OCI-LY3 (cell line): ENCODE results near the gene NRP2.

Experiments
- EZH2phosphoT487 ChIP-seq: fragments of 200-600 bp; shearing (Covaris generic); IDR thresholded peaks from 2 replicates; pipeline ENCODE4 v1.6.1; 2018; ENCODE audit warnings: antibody characterized with exemption, mixed run types, low read depth
- TF ChIP-seq, protein P1 (sequence below): fragments of 200-600, 300-600 bp; sonication (generic); IDR thresholded peaks from 2 replicates; pipeline ENCODE4 v1.5.1; 2014; ENCODE audit warnings: antibody characterized with exemption, low read length, low read depth

- TF ChIP-seq, protein P1, sequence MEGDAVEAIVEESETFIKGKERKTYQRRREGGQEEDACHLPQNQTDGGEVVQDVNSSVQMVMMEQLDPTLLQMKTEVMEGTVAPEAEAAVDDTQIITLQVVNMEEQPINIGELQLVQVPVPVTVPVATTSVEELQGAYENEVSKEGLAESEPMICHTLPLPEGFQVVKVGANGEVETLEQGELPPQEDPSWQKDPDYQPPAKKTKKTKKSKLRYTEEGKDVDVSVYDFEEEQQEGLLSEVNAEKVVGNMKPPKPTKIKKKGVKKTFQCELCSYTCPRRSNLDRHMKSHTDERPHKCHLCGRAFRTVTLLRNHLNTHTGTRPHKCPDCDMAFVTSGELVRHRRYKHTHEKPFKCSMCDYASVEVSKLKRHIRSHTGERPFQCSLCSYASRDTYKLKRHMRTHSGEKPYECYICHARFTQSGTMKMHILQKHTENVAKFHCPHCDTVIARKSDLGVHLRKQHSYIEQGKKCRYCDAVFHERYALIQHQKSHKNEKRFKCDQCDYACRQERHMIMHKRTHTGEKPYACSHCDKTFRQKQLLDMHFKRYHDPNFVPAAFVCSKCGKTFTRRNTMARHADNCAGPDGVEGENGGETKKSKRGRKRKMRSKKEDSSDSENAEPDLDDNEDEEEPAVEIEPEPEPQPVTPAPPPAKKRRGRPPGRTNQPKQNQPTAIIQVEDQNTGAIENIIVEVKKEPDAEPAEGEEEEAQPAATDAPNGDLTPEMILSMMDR, result no peak
- no peak for TF ChIP-seq EZH2phosphoT487
Measured at GRCh38 chr2:205807229-205807628, 124.9 kb downstream of the NRP2 start.
